ENCODE results near the gene OR5B17. TPM values are rescaled to one million over a fixed set of nuclear protein-coding genes. Genes with fewer than 3 reads are reported as not detected.
"Not testable (repeated sequence)": the region's sequence is repeated elsewhere in the genome, so short reads cannot be mapped to it uniquely, and the experiment has no call there.

OR5B17 gene
- total RNA-seq: not detected

- ATAC-seq (replicated peaks in 1 of 2): no peak
- Mint-ChIP-seq H3K36me3 (ENCODE audit: insufficient read depth in 2 of 2) (no peaks in the 10 kb centered on the region), H3K4me3 (no peak within 1 kb of the TSS), H3K27me3 (ENCODE audit: low read depth) (peaks cover 18% of the 10 kb centered on the region), H3K27ac (no peak within 1 kb of the TSS), H3K4me1 (ENCODE audit: low read depth) (no peaks in the 10 kb centered on the region), H3K9me3 (no peaks in the 10 kb centered on the region)
- no peak for DNase-seq
Observed at GRCh38 chr11:58358969-58359368, at the start of gene OR5B17. Gene OR5B17 (minus strand): TSS chr11:58359069. CDS start chr11:58359069, 0 bp downstream.

- H3K4me3 Mint-ChIP-seq: no peak within 1 kb of the TSS
- H3K27ac Mint-ChIP-seq: no peak within 1 kb of the TSS
- ATAC-seq (replicated peaks in 1 of 2) (no peak), DNase-seq (no peak)
- H3K4me1 Mint-ChIP-seq (ENCODE audit: low read depth): no peaks in the 10 kb centered on the region
- peaks cover 8 to 11% of the 10 kb centered on the region in 2 donors for H3K9me3 Mint-ChIP-seq
- H3K27me3 Mint-ChIP-seq (ENCODE audit: low read depth): no peaks in the 10 kb centered on the region
- peaks cover 5 to 6% of the 10 kb centered on the region in 2 donors for H3K36me3 Mint-ChIP-seq (ENCODE audit: insufficient read depth in 2 of 2)
Observed at GRCh38 chr11:58406774-58407173, 47.9 kb upstream of the OR5B17 start, which contains the start of gene OR5B3. Gene OR5B3 (minus strand): TSS chr11:58406874. CDS start chr11:58403409, 3,465 bp downstream.

- not testable (repeated sequence) for H3K4me1 Mint-ChIP-seq (ENCODE audit: low read depth); DNase-seq; H3K27ac Mint-ChIP-seq; H3K9me3 Mint-ChIP-seq; H3K36me3 Mint-ChIP-seq (ENCODE audit: insufficient read depth in 2 of 2); ATAC-seq (replicated peaks in 1 of 2); H3K4me3 Mint-ChIP-seq; H3K27me3 Mint-ChIP-seq (ENCODE audit: low read depth)
Observed at GRCh38 chr11:58399622-58400021, 40.8 kb upstream of the OR5B17 start.

GRCh38 chr11:58395581-58395980, 36.7 kb upstream of the OR5B17 start:
- Mint-ChIP-seq H3K27ac (no peak overlapping the region), H3K4me1 (ENCODE audit: low read depth) (peaks cover 5% of the 10 kb centered on the region), H3K9me3 (peaks cover 0 to 3% of the 10 kb centered on the region in 2 donors), H3K4me3 (no peak overlapping the region), H3K36me3 (ENCODE audit: insufficient read depth in 2 of 2) (no peaks in the 10 kb centered on the region), H3K27me3 (ENCODE audit: low read depth) (no peaks in the 10 kb centered on the region)
- ATAC-seq (replicated peaks in 1 of 2) (no peak), DNase-seq (no peak)

GRCh38 chr11:58394195-58394594, 35.3 kb upstream of the OR5B17 start:
- H3K27ac Mint-ChIP-seq: no peak overlapping the region
- DNase-seq (no peak), ATAC-seq (replicated peaks in 1 of 2) (no peak)
- no peaks in the 10 kb centered on the region for H3K27me3 Mint-ChIP-seq (ENCODE audit: low read depth)
- H3K4me3 Mint-ChIP-seq: no peak overlapping the region
- H3K4me1 Mint-ChIP-seq (ENCODE audit: low read depth): peaks cover 5% of the 10 kb centered on the region
- H3K9me3 Mint-ChIP-seq: peaks cover 0 to 3% of the 10 kb centered on the region in 2 donors
- no peaks in the 10 kb centered on the region for H3K36me3 Mint-ChIP-seq (ENCODE audit: insufficient read depth in 2 of 2)

- H3K27ac Mint-ChIP-seq: no peak overlapping the region
- H3K27me3 Mint-ChIP-seq (ENCODE audit: low read depth): no peaks in the 10 kb centered on the region
- peaks cover 5% of the 10 kb centered on the region for H3K4me1 Mint-ChIP-seq (ENCODE audit: low read depth)
- H3K9me3 Mint-ChIP-seq: peaks cover 0 to 3% of the 10 kb centered on the region in 2 donors
- peak in 1 of 2 donors; percentile 36 for ATAC-seq (replicated peaks in 1 of 2)
- H3K36me3 Mint-ChIP-seq (ENCODE audit: insufficient read depth in 2 of 2): no peaks in the 10 kb centered on the region
- DNase-seq: no peak
- H3K4me3 Mint-ChIP-seq: no peak overlapping the region
Observed at GRCh38 chr11:58392746-58393145, 33.9 kb upstream of the OR5B17 start.

GRCh38 chr11:58391879-58392278, 33.0 kb upstream of the OR5B17 start:
- no peaks in the 10 kb centered on the region for H3K36me3 Mint-ChIP-seq (ENCODE audit: insufficient read depth in 2 of 2)
- H3K27me3 Mint-ChIP-seq (ENCODE audit: low read depth): no peaks in the 10 kb centered on the region
- ATAC-seq (replicated peaks in 1 of 2) (peak in 1 of 2 donors; percentile 78), DNase-seq (no peak)
- no peak overlapping the region for H3K4me3 Mint-ChIP-seq
- no peak overlapping the region for H3K27ac Mint-ChIP-seq
- H3K9me3 Mint-ChIP-seq: peaks cover 0 to 3% of the 10 kb centered on the region in 2 donors
- H3K4me1 Mint-ChIP-seq (ENCODE audit: low read depth): peaks cover 5% of the 10 kb centered on the region

GRCh38 chr11:58390551-58391063, 31.7 kb upstream of the OR5B17 start:
- Mint-ChIP-seq H3K4me3 (no peak overlapping the region), H3K27me3 (ENCODE audit: low read depth) (no peaks in the 10 kb centered on the region), H3K9me3 (peaks cover 0 to 1% of the 10 kb centered on the region in 2 donors), H3K27ac (no peak overlapping the region), H3K36me3 (ENCODE audit: insufficient read depth in 2 of 2) (no peaks in the 10 kb centered on the region), H3K4me1 (ENCODE audit: low read depth) (peaks cover 4% of the 10 kb centered on the region)
- no peak for ATAC-seq (replicated peaks in 1 of 2)
- no peak for DNase-seq

- Mint-ChIP-seq H3K27me3 (ENCODE audit: low read depth) (peaks cover 13% of the 10 kb centered on the region), H3K36me3 (ENCODE audit: insufficient read depth in 2 of 2) (no peaks in the 10 kb centered on the region)
Observed at GRCh38 chr11:58354727-58355126, 4.1 kb downstream of the OR5B17 start.

GRCh38 chr11:58345204-58345603, 13.7 kb downstream of the OR5B17 start:
- Mint-ChIP-seq H3K4me1 (ENCODE audit: low read depth) (no peaks in the 10 kb centered on the region), H3K9me3 (peaks cover 0 to 3% of the 10 kb centered on the region in 2 donors), H3K4me3 (no peak overlapping the region), H3K36me3 (ENCODE audit: insufficient read depth in 2 of 2) (peaks cover 0 to 3% of the 10 kb centered on the region in 2 donors), H3K27me3 (ENCODE audit: low read depth) (peaks cover 7% of the 10 kb centered on the region), H3K27ac (no peak overlapping the region)
- no peak for ATAC-seq (replicated peaks in 1 of 2)
- DNase-seq: no peak

More at GRCh38 chr11:58354727-58355126, 4.1 kb downstream of the OR5B17 start:
- DNase-seq (no peak), ATAC-seq (replicated peaks in 1 of 2) (no peak)
- Mint-ChIP-seq H3K9me3 (no peaks in the 10 kb centered on the region), H3K4me1 (ENCODE audit: low read depth) (no peaks in the 10 kb centered on the region), H3K4me3 (no peak overlapping the region), H3K27ac (no peak overlapping the region)

GRCh38 chr11:58334708-58335107, 24.2 kb downstream of the OR5B17 start:
- peaks cover 1 to 4% of the 10 kb centered on the region in 2 donors for H3K36me3 Mint-ChIP-seq (ENCODE audit: insufficient read depth in 2 of 2)
- H3K27ac Mint-ChIP-seq: no peak overlapping the region
- peaks cover 19% of the 10 kb centered on the region for H3K27me3 Mint-ChIP-seq (ENCODE audit: low read depth)
- H3K4me1 Mint-ChIP-seq (ENCODE audit: low read depth): no peaks in the 10 kb centered on the region
- no peak overlapping the region for H3K4me3 Mint-ChIP-seq
- DNase-seq (no peak), ATAC-seq (replicated peaks in 1 of 2) (no peak)
- peaks cover 2 to 9% of the 10 kb centered on the region in 2 donors for H3K9me3 Mint-ChIP-seq

GRCh38 chr11:58330861-58331260, 28.0 kb downstream of the OR5B17 start:
- DNase-seq: no peak
- no peak for ATAC-seq (replicated peaks in 1 of 2)
- no peak overlapping the region for H3K27ac Mint-ChIP-seq
- H3K4me1 Mint-ChIP-seq (ENCODE audit: low read depth): no peaks in the 10 kb centered on the region
- H3K9me3 Mint-ChIP-seq: peaks cover 7 to 15% of the 10 kb centered on the region in 2 donors
- peaks cover 19% of the 10 kb centered on the region for H3K27me3 Mint-ChIP-seq (ENCODE audit: low read depth)
- peaks cover 3 to 4% of the 10 kb centered on the region in 2 donors for H3K36me3 Mint-ChIP-seq (ENCODE audit: insufficient read depth in 2 of 2)
- H3K4me3 Mint-ChIP-seq: no peak overlapping the region

GRCh38 chr11:58318532-58318931, 40.3 kb downstream of the OR5B17 start:
- no peak for DNase-seq
- Mint-ChIP-seq H3K4me3 (no peak overlapping the region), H3K36me3 (ENCODE audit: insufficient read depth in 2 of 2) (no peaks in the 10 kb centered on the region), H3K27ac (no peak overlapping the region), H3K9me3 (no peaks in the 10 kb centered on the region), H3K4me1 (ENCODE audit: low read depth) (no peaks in the 10 kb centered on the region), H3K27me3 (ENCODE audit: low read depth) (no peaks in the 10 kb centered on the region)
- ATAC-seq (replicated peaks in 1 of 2): no peak

- H3K4me3 Mint-ChIP-seq: no peak overlapping the region
- H3K9me3 Mint-ChIP-seq: peaks cover 0 to 2% of the 10 kb centered on the region in 2 donors
- ATAC-seq (replicated peaks in 1 of 2): no peak
Observed at GRCh38 chr11:58316142-58316541, 42.7 kb downstream of the OR5B17 start.

More at GRCh38 chr11:58316142-58316541, 42.7 kb downstream of the OR5B17 start:
- H3K36me3 Mint-ChIP-seq (ENCODE audit: insufficient read depth in 2 of 2): no peaks in the 10 kb centered on the region
- H3K27ac Mint-ChIP-seq: no peak overlapping the region
- no peak for DNase-seq
- no peaks in the 10 kb centered on the region for H3K4me1 Mint-ChIP-seq (ENCODE audit: low read depth)
- H3K27me3 Mint-ChIP-seq (ENCODE audit: low read depth): peaks cover 6% of the 10 kb centered on the region
